Measurements from ENCODE around the gene NELFA. TPM values are rescaled to one million over a fixed set of nuclear protein-coding genes. Genes with fewer than 3 reads are reported as not detected.

Gene NELFA
- total RNA-seq, 4 donors from 2014 or later: 2.4 to 38.8 (median 18.8) TPM

DNA sequence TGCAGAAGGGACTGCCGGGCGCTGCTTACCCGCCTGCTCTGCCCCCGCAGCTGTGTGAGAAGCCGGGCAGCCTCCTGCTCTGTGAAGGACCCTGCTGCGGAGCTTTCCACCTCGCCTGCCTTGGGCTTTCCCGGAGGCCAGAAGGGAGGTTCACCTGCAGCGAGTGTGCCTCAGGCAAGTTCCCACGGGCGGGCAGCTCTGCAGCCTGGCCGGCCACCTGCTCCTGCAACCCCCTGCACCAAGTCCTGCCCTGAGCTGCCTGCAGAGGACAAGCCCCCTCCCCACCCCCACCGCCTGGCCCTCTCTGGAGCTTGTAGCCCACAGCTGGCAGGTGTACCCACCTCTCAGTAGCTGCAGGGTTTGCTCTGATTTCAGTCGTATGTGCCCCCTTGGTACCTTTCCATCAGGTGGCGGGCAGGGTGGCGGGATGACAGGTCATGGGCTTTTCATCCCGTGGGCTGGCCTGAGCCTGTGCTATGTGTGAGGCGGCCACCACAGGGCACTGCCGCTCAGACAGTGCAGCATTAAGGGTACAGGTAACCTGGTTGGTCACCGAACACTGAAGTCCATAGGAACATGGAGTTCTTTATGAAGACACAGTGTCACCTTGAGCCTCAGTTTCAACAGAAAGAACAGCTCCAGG, 56.6 kb downstream of the NELFA start:
- no peak for DNase-seq
- TF ChIP-seq, protein P1, sequence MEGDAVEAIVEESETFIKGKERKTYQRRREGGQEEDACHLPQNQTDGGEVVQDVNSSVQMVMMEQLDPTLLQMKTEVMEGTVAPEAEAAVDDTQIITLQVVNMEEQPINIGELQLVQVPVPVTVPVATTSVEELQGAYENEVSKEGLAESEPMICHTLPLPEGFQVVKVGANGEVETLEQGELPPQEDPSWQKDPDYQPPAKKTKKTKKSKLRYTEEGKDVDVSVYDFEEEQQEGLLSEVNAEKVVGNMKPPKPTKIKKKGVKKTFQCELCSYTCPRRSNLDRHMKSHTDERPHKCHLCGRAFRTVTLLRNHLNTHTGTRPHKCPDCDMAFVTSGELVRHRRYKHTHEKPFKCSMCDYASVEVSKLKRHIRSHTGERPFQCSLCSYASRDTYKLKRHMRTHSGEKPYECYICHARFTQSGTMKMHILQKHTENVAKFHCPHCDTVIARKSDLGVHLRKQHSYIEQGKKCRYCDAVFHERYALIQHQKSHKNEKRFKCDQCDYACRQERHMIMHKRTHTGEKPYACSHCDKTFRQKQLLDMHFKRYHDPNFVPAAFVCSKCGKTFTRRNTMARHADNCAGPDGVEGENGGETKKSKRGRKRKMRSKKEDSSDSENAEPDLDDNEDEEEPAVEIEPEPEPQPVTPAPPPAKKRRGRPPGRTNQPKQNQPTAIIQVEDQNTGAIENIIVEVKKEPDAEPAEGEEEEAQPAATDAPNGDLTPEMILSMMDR (IDR thresholded peaks at IDR 0.05): no peak
- TF ChIP-seq POLR2A (IDR thresholded peaks at IDR 0.05): no peak
- Histone ChIP-seq H3K36me3 (no peaks in the 10 kb centered on the region), H3K27me3 (no peaks in the 10 kb centered on the region), H3K9me3 (no peaks in the 10 kb centered on the region), H3K27ac (no peak overlapping the region), H3K4me3 (no peak overlapping the region), H3K4me1 (no peaks in the 10 kb centered on the region)
- intact Hi-C loops (cut with DNase I; ENCODE audit: low total_unique reads): no loop called here

DNA sequence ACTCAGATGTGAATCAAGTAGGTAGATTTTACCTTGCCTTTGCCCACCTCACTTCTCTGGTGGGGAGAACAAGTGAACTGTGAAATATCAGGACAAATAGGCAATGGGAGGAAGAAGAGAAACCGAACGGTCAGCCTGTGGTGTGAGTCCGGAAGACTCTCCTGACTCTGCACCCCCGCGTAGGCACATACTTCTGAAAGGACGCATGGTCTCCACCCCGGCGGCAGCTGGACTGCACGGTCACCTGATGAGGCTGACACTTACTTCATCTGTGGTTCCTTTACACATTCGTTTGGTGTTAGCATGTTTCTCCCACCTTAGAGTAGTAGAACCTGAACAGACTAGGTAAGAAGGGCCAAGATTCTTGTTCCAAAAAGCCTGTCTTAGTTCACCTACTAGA, 58.4 kb downstream of the NELFA start:
- H3K9me3 ChIP-seq: no peaks in the 10 kb centered on the region
- no peak for DNase-seq
- no peak overlapping the region for H3K4me3 ChIP-seq
- no peaks in the 10 kb centered on the region for H3K4me1 ChIP-seq
- TF ChIP-seq, protein P1 (IDR thresholded peaks at IDR 0.05): no peak
- no peak for TF ChIP-seq POLR2A (IDR thresholded peaks at IDR 0.05)
- no peaks in the 10 kb centered on the region for H3K27me3 ChIP-seq
- intact Hi-C loops (cut with DNase I; ENCODE audit: low total_unique reads): no loop called here
- no peak overlapping the region for H3K27ac ChIP-seq
- H3K36me3 ChIP-seq: no peaks in the 10 kb centered on the region

DNA sequence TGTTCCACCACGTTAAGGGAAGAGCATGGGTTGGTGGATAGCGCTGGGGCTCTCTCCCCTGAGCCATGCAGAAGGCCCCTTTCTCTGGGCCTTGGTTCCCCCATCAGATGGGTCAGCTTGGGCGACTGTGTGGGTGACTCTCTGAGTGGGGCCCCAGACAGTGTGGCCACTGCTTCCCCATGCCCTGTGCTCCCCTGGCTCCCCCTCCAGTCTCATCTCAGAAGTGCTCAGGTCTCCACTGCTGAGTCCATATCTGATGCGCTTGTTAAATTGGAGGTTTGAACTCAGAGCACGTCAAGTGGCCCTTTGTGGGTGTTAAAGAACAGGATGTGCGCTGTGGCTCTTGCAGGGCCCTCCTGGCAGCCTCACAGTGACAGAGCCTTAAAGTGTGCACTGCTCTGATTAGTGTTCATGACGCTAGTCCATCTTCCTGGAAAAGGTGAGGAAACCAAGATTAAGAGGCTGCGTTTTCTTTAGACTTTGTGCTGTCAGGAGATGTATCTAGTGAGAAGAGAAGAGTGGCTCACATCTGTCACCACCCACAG, 59.8 kb downstream of the NELFA start:
- intact Hi-C loops (cut with DNase I; ENCODE audit: low total_unique reads): no loop called here
- H3K36me3 ChIP-seq: no peaks in the 10 kb centered on the region
- no peak overlapping the region for H3K4me3 ChIP-seq
- no peaks in the 10 kb centered on the region for H3K9me3 ChIP-seq
- TF ChIP-seq POLR2A (IDR thresholded peaks at IDR 0.05): no peak
- TF ChIP-seq, protein P1 (IDR thresholded peaks at IDR 0.05): no peak
- no peak for DNase-seq
- no peak overlapping the region for H3K27ac ChIP-seq
- no peaks in the 10 kb centered on the region for H3K27me3 ChIP-seq
- no peaks in the 10 kb centered on the region for H3K4me1 ChIP-seq

DNA sequence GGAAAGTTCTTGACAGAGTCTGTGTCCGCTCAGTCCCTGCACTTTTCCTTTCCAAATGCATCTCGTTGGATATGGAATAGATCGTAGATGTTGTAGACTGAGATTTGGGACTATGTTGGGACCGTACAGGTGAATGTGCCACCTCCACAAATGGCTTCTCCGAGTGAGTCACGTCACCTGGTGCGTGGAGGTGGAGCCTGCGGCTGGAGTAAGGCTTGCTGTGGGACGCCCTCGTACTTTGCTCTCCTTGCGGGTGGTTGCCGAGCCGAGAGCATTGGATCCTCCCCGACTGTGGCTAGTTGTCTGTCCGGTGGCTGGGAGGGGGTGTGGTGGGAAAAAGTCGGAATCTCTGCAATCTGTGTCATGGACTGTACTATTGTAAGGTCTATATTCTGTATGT, 60.5 kb downstream of the NELFA start:
- no peaks in the 10 kb centered on the region for H3K9me3 ChIP-seq
- H3K27me3 ChIP-seq: no peaks in the 10 kb centered on the region
- intact Hi-C loops (cut with DNase I; ENCODE audit: low total_unique reads): no loop called here
- no peaks in the 10 kb centered on the region for H3K36me3 ChIP-seq
- H3K27ac ChIP-seq: no peak overlapping the region
- no peak overlapping the region for H3K4me3 ChIP-seq
- no peak for DNase-seq
- TF ChIP-seq, protein P1 (IDR thresholded peaks at IDR 0.05): no peak
- no peak for TF ChIP-seq POLR2A (IDR thresholded peaks at IDR 0.05)
- H3K4me1 ChIP-seq: no peaks in the 10 kb centered on the region

DNA sequence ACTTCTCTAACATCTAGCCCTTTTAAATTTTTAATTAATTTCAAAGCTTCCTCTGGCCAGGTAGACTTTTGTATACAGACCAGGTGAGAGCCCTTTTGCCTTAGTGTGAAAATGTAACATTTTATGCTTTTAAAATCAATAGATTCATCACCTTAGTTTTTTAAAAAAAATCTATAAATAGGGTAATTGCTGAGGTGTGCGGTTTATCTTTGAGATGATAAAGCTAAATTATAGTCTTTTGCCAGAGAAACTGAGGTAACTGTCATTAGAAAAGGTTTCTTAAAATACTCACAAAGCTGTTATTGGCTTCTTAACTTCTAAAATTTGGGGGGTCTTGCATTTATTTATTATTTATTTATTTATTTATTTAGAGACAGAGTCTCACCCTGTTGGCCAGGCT, 62.9 kb downstream of the NELFA start:
- TF ChIP-seq, protein P1 (IDR thresholded peaks at IDR 0.05): no peak
- TF ChIP-seq POLR2A (IDR thresholded peaks at IDR 0.05): no peak
- no peaks in the 10 kb centered on the region for H3K36me3 ChIP-seq
- H3K4me3 ChIP-seq: no peak overlapping the region
- no peak overlapping the region for H3K27ac ChIP-seq
- H3K4me1 ChIP-seq: no peaks in the 10 kb centered on the region
- H3K9me3 ChIP-seq: no peaks in the 10 kb centered on the region
- no peak for DNase-seq
- H3K27me3 ChIP-seq: no peaks in the 10 kb centered on the region
- intact Hi-C loops (cut with DNase I; ENCODE audit: low total_unique reads): no loop called here
